A549 (cell line): Measurements from ENCODE around the gene PDE4D.

Experiments
- BHLHE40 ChIP-seq: IDR thresholded peaks from 2 replicates; pipeline ENCODE4 v1.6.1; 2012; ENCODE audit warnings: low read depth, low read length, inconsistent platforms
- CBX2 ChIP-seq: fragments of 200-600 bp; sonication (generic); IDR thresholded peaks from 2 replicates; pipeline ENCODE4 v1.6.1; 2016; ENCODE audit warnings: low read depth, mild to moderate bottlenecking, borderline replicate concordance
- CHD2 ChIP-seq: fragments of 150-350 bp; IDR thresholded peaks from 2 replicates; pipeline ENCODE4 v1.6.1; 2014; ENCODE audit warnings: low read length; ENCODE audit not compliant: partially characterized antibody
- HMGXB4 ChIP-seq: fragments of 250-450 bp; sonication (Bioruptor Pico); IDR thresholded peaks from 2 replicates; pipeline ENCODE4 v1.5.0; 2021; ENCODE audit warnings: mild to moderate bottlenecking, moderate library complexity, borderline replicate concordance
- HOXA7 ChIP-seq: fragments of 250-450 bp; sonication (Bioruptor Pico); IDR thresholded peaks from 2 replicates; pipeline ENCODE4 v1.5.0; 2020; ENCODE audit warnings: mild to moderate bottlenecking, moderate library complexity
- MAFK ChIP-seq: fragments of 450-650 bp; IDR thresholded peaks from 2 replicates; pipeline ENCODE4 v1.6.1; 2014; ENCODE audit not compliant: partially characterized antibody
- MYC ChIP-seq: IDR thresholded peaks from 2 replicates; pipeline ENCODE4 v1.6.1; 2012; ENCODE audit warnings: mild to moderate bottlenecking, inconsistent platforms, low read length, improper control_type of control experiment, borderline replicate concordance
- POLR2A ChIP-seq: IDR thresholded peaks from 2 replicates; pipeline ENCODE4 v1.6.1; 2012; ENCODE audit warnings: mild to moderate bottlenecking, low read length
- RCOR1 ChIP-seq: fragments of 150-350 bp; IDR thresholded peaks from 2 replicates; pipeline ENCODE4 v1.6.1; 2014; ENCODE audit warnings: antibody characterized with exemption, low read length, low read depth
- USF2 ChIP-seq: fragments of 450-650 bp; IDR thresholded peaks from 2 replicates; pipeline ENCODE4 v1.6.1; 2014; ENCODE audit warnings: antibody characterized with exemption
- TF ChIP-seq, protein P1 (sequence below): fragments of >200 bp; sonication (Bioruptor Twin); formaldehyde crosslinking; IDR thresholded peaks from 3 replicates; pipeline ENCODE4 v1.5.1; 2016

DNA sequence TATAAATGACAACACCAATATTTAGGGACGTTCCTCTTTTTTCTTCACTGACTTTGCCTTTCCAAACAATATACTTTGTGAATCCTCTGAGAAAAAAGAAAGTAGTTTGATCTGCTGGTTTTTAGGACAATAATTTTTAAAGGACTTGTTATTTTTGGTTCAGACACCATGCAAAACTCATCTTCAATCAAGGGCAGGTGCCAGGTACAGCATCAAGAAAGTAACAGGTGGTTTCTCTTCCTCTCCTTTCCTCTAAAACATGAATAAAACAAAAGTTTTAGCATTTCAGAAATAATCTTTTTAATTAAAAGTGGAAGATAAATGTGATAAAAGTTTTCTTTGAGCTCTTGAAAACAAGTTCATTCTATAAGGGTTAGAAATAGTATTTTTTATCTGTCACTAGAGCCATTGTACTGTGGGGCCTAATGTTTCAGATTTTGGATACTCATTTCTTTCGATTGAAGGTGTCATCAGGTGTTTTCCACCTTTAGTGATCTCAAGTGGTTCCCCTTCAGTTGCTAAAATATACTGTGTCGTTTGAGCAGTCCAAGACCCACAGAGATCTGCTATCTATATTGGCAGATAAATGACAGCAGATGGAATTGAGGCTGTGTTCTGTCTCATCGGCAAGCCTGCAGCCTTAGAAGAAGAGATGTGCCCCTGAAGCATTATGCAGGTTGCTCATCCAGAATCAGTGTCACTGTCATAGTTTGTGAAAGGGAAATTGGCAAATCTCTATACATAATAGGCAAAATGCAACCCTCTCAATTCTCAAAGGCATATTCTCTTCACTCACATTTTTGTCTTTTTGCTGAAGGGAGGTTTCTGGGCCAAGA, 499.7 kb downstream of the PDE4D start:
- TF ChIP-seq CBX2 (no peak), POLR2A (no peak), HOXA7 (no peak), MAFK (no peak), HMGXB4 (no peak), USF2 (no peak), MYC (no peak), CHD2 (no peak), BHLHE40 (no peak), RCOR1 (no peak)
- TF ChIP-seq, protein P1, sequence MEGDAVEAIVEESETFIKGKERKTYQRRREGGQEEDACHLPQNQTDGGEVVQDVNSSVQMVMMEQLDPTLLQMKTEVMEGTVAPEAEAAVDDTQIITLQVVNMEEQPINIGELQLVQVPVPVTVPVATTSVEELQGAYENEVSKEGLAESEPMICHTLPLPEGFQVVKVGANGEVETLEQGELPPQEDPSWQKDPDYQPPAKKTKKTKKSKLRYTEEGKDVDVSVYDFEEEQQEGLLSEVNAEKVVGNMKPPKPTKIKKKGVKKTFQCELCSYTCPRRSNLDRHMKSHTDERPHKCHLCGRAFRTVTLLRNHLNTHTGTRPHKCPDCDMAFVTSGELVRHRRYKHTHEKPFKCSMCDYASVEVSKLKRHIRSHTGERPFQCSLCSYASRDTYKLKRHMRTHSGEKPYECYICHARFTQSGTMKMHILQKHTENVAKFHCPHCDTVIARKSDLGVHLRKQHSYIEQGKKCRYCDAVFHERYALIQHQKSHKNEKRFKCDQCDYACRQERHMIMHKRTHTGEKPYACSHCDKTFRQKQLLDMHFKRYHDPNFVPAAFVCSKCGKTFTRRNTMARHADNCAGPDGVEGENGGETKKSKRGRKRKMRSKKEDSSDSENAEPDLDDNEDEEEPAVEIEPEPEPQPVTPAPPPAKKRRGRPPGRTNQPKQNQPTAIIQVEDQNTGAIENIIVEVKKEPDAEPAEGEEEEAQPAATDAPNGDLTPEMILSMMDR: no peak
